Esophagus muscularis mucosa (tissue), 4 donors: Measurements from ENCODE around the gene USP34. TPM values are rescaled to one million over a fixed set of nuclear protein-coding genes. Genes with fewer than 3 reads are reported as not detected.

Experiments used
- DNase-seq: peaks from one replicate; pipeline ENCODE4 v3.0.0-alpha.2; 2017; ENCODE audit errors: extremely low spot score
- H3K27ac ChIP-seq, 4 donors: fragments of 200-600 bp; sonication (generic); replicated peaks in 1 of 4; 1 replicate in 3 of 4; 2 replicates in 1 of 4; pipeline ENCODE4 v1.5.1; 2016 to 2019; ENCODE audit warnings: mild to moderate bottlenecking in 1 of 4
- H3K27me3 ChIP-seq, 4 donors: fragments of 200-600 bp; sonication (generic); one replicate each; pipeline versions ENCODE4 v1.5.1 to v1.6.0; 2016 to 2019
- H3K36me3 ChIP-seq, 4 donors: fragments of 200-600 bp; sonication (generic); one replicate each; pipeline ENCODE4 v1.5.1; 2016 to 2019
- H3K4me1 ChIP-seq, 4 donors: fragments of 200-600 bp; sonication (generic); one replicate each; pipeline ENCODE4 v1.5.1; 2016 to 2019
- H3K4me3 ChIP-seq, 4 donors: fragments of 200-600 bp; sonication (generic); 1 replicate in 2 of 4; 2 replicates in 2 of 4; pipeline ENCODE4 v1.5.1; 2016 to 2019; ENCODE audit warnings: mild to moderate bottlenecking in 4 of 4, moderate library complexity in 1 of 4
- H3K9me3 ChIP-seq, 4 donors: fragments of 200-600 bp; sonication (generic); 1 replicate in 3 of 4; 2 replicates in 1 of 4; pipeline ENCODE4 v1.5.1; 2016 to 2019
- CTCF ChIP-seq, 3 experiments: fragments of 200-600 bp in 2 of 3; fragments of 450-650 bp in 1 of 3; sonication (generic) in 2 of 3; IDR thresholded peaks; one replicate each; pipeline ENCODE4 v1.5.1; 2017 to 2019; ENCODE audit warnings: antibody characterized with exemption in 3 of 3, mild to moderate bottlenecking in 2 of 3, moderate library complexity in 1 of 3
- EP300 ChIP-seq: sonication (generic); formaldehyde crosslinking; IDR thresholded peaks from one replicate; pipeline ENCODE4 v1.6.1; 2017; ENCODE audit warnings: antibody characterized with exemption
- POLR2A ChIP-seq: fragments of 450-650 bp; IDR thresholded peaks from one replicate; pipeline ENCODE4 v1.6.1; 2017; ENCODE audit warnings: antibody characterized with exemption, moderate library complexity, mild to moderate bottlenecking, low read depth
- POLR2AphosphoS5 ChIP-seq, 2 donors: sonication (generic); formaldehyde crosslinking; IDR thresholded peaks; one replicate each; pipeline ENCODE4 v1.6.1; 2017; ENCODE audit warnings: antibody characterized with exemption in 2 of 2
- WGBS: methylation state at CpG from one replicate; pipeline ENCODE4 v1.1.5; 2018; 5-methylcytosine and 5-hydroxymethylcytosine counted together
- intact Hi-C: fragments of 100-400 bp; cut with DNase I; formaldehyde crosslinking; loops from one replicate; pipeline ENCODE4 v1.15.1; 2023
- small RNA-seq, 3 donors: library from RNA; depleted of rRNA; stranded (forward); fragments of <200 nt; gene quantifications; one replicate each; pipeline ENCODE3, GENCODE V24; 2016
- total RNA-seq, 4 donors: library from RNA; depleted of rRNA; stranded (reverse); fragments of >200 nt; gene quantifications; one replicate each; pipeline versions ENCODE4 v1.1.0 to v1.2.1, GENCODE V29; 2016

Gene USP34
- total RNA-seq, 4 donors from 2014 or later, result 124 to 137 (median 129) TPM

- Histone ChIP-seq H3K9me3 (no peaks in the 10 kb centered on the region), H3K36me3 (no peaks in the 10 kb centered on the region), H3K4me1 (peaks cover 6 to 16% (median 11%) of the 10 kb centered on the region in 4 donors), H3K27ac (no peak overlapping the region), H3K4me3 (no peak overlapping the region), H3K27me3 (no peaks in the 10 kb centered on the region)
- DNase-seq, result no peak
- intact Hi-C loops, result no loop called here
- WGBS, result 100% methylated on average over 1 of the region's 1 CpG
- TF ChIP-seq CTCF (IDR thresholded peaks at IDR 0.05) (no peak), EP300 (no peak), POLR2AphosphoS5 (IDR thresholded peaks at IDR 0.05) (no peak), POLR2A (no peak)
Measured at GRCh38 chr2:61141151-61141550, 329.7 kb downstream of the USP34 start.

GRCh38 chr2:61138859-61139258 is 332.0 kb downstream of the USP34 start:
- H3K4me3 ChIP-seq, result no peak overlapping the region
- H3K4me1 ChIP-seq, result peaks cover 0 to under 1% (median 0%) of the 10 kb centered on the region in 4 donors
- no peaks in the 10 kb centered on the region for H3K36me3 ChIP-seq
- no peaks in the 10 kb centered on the region for H3K9me3 ChIP-seq
- H3K27ac ChIP-seq, result no peak overlapping the region
- 94% methylated on average over 4 of the region's 4 CpGs for WGBS
- no peak for TF ChIP-seq CTCF (IDR thresholded peaks at IDR 0.05)
- TF ChIP-seq EP300, result no peak
- intact Hi-C loops, result no loop called here
- no peaks in the 10 kb centered on the region for H3K27me3 ChIP-seq
- DNase-seq, result no peak

Small RNA genes lying within 50 kb of the gene (small RNA-seq; reads per million reads assigned to genes)
- 0 reads per million in 3 donors for gene SNORA70B

Other genes starting within 250 kb of the USP34 start
- gene XPO1, start 67.3 kb upstream of the USP34 start, total RNA-seq, result 100 to 1,000 TPM in 1 of 4 donors, 10 to 100 TPM in 3; 55.8 to 117 (median 65.4) TPM